Vagina (tissue), 2 donors: Measurements from ENCODE around the gene KCP.

Source experiments
- POLR2A ChIP-seq, 2 donors: fragments of 450-650 bp; IDR thresholded peaks; one replicate each; pipeline ENCODE4 v1.6.1; 2017; ENCODE audit warnings: antibody characterized with exemption in 2 of 2, mild to moderate bottlenecking in 2 of 2, moderate library complexity in 2 of 2
- TF ChIP-seq, protein P1 (sequence below), 3 experiments: fragments of 450-650 bp in 2 of 3; fragments of 200-600 bp in 1 of 3; sonication (generic) in 1 of 3; IDR thresholded peaks; one replicate each; pipeline ENCODE4 v1.5.1; 2017 to 2019; ENCODE audit warnings: antibody characterized with exemption in 3 of 3, mild to moderate bottlenecking in 2 of 3, moderate library complexity in 2 of 3

GRCh38 chr7:128891110-128891941 lies 19.2 kb downstream of the KCP start:
- TF ChIP-seq, protein P1, sequence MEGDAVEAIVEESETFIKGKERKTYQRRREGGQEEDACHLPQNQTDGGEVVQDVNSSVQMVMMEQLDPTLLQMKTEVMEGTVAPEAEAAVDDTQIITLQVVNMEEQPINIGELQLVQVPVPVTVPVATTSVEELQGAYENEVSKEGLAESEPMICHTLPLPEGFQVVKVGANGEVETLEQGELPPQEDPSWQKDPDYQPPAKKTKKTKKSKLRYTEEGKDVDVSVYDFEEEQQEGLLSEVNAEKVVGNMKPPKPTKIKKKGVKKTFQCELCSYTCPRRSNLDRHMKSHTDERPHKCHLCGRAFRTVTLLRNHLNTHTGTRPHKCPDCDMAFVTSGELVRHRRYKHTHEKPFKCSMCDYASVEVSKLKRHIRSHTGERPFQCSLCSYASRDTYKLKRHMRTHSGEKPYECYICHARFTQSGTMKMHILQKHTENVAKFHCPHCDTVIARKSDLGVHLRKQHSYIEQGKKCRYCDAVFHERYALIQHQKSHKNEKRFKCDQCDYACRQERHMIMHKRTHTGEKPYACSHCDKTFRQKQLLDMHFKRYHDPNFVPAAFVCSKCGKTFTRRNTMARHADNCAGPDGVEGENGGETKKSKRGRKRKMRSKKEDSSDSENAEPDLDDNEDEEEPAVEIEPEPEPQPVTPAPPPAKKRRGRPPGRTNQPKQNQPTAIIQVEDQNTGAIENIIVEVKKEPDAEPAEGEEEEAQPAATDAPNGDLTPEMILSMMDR (IDR thresholded peaks at IDR 0.05): no peak
- TF ChIP-seq POLR2A (IDR thresholded peaks at IDR 0.05): no peak
